RWPE2 (cell line): Measurements from ENCODE around the gene BMS1.
"Not testable (repeated sequence)": the region's sequence is repeated elsewhere in the genome, so short reads cannot be mapped to it uniquely, and the experiment has no call there.

Experiments used
- ATAC-seq: fragments of 200-7000 bp; cut with Tn5 transposase; 3 replicates; pipeline ENCODE4 v1.9.1; 2021; ENCODE audit warnings: low read depth
- DNase-seq: peaks from one replicate; pipeline ENCODE4 v3.0.0-alpha.2; 2020; ENCODE audit warnings: low spot score
- H3K27ac ChIP-seq: fragments of 450-650 bp; 2 replicates; pipeline ENCODE4 v1.5.1; 2017; ENCODE audit warnings: mild to moderate bottlenecking; ENCODE audit not compliant: poor library complexity, severe bottlenecking
- H3K27me3 ChIP-seq: fragments of 250-450 bp; sonication (Bioruptor Pico); 2 replicates; pipeline ENCODE4 v1.5.1; 2021; ENCODE audit warnings: mild to moderate bottlenecking, moderate library complexity; ENCODE audit not compliant: insufficient read depth, poor library complexity, severe bottlenecking
- H3K36me3 ChIP-seq: fragments of 250-450 bp; sonication (Bioruptor Pico); 2 replicates; pipeline ENCODE4 v1.5.1; 2020; ENCODE audit warnings: low read depth, mild to moderate bottlenecking, moderate library complexity
- H3K4me1 ChIP-seq: fragments of 250-450 bp; sonication (Bioruptor Pico); 2 replicates; pipeline ENCODE4 v1.5.1; 2021; ENCODE audit warnings: mild to moderate bottlenecking, moderate library complexity; ENCODE audit not compliant: insufficient read depth, poor library complexity, severe bottlenecking
- H3K4me3 ChIP-seq: fragments of 250-450 bp; sonication (Bioruptor Pico); 2 replicates; pipeline ENCODE4 v1.5.1; 2021; ENCODE audit warnings: mild to moderate bottlenecking, moderate library complexity; ENCODE audit not compliant: severe bottlenecking
- H3K9me3 ChIP-seq: fragments of 250-450 bp; sonication (Bioruptor Pico); 2 replicates; pipeline ENCODE4 v1.5.1; 2021; ENCODE audit warnings: mild to moderate bottlenecking, moderate library complexity; ENCODE audit not compliant: severe bottlenecking
- TF ChIP-seq, protein P1 (sequence below): fragments of 450-650 bp; IDR thresholded peaks from one replicate; pipeline ENCODE4 v1.5.1; 2017; ENCODE audit warnings: mild to moderate bottlenecking, moderate library complexity; ENCODE audit not compliant: poor library complexity, severe bottlenecking

Gene BMS1

GRCh38 chr10:42782446-42783180 lies at the start of gene BMS1:
Gene BMS1 (plus strand): TSS chr10:42782795. CDS start chr10:42784395, 1,600 bp downstream.
- no peaks in the 10 kb centered on the region for H3K9me3 ChIP-seq
- H3K27me3 ChIP-seq: no peaks in the 10 kb centered on the region
- DNase-seq (peak; percentile 89), ATAC-seq (peak; percentile 94)
- H3K36me3 ChIP-seq: peaks cover 35% of the 10 kb centered on the region
- H3K27ac ChIP-seq: peak within 1 kb of the TSS; percentile 67
- peak within 1 kb of the TSS; percentile 81 for H3K4me3 ChIP-seq
- TF ChIP-seq, protein P1, sequence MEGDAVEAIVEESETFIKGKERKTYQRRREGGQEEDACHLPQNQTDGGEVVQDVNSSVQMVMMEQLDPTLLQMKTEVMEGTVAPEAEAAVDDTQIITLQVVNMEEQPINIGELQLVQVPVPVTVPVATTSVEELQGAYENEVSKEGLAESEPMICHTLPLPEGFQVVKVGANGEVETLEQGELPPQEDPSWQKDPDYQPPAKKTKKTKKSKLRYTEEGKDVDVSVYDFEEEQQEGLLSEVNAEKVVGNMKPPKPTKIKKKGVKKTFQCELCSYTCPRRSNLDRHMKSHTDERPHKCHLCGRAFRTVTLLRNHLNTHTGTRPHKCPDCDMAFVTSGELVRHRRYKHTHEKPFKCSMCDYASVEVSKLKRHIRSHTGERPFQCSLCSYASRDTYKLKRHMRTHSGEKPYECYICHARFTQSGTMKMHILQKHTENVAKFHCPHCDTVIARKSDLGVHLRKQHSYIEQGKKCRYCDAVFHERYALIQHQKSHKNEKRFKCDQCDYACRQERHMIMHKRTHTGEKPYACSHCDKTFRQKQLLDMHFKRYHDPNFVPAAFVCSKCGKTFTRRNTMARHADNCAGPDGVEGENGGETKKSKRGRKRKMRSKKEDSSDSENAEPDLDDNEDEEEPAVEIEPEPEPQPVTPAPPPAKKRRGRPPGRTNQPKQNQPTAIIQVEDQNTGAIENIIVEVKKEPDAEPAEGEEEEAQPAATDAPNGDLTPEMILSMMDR: no peak
- H3K4me1 ChIP-seq: peaks cover 5% of the 10 kb centered on the region

GRCh38 chr10:42734536-42734935 lies 48.1 kb upstream of the BMS1 start:
- Histone ChIP-seq H3K4me3 (no peak overlapping the region), H3K27ac (no peak overlapping the region), H3K27me3 (no peaks in the 10 kb centered on the region), H3K36me3 (no peaks in the 10 kb centered on the region), H3K4me1 (no peaks in the 10 kb centered on the region), H3K9me3 (no peaks in the 10 kb centered on the region)
- TF ChIP-seq, protein P1: no peak
- ATAC-seq (no peak), DNase-seq (no peak)

DNA sequence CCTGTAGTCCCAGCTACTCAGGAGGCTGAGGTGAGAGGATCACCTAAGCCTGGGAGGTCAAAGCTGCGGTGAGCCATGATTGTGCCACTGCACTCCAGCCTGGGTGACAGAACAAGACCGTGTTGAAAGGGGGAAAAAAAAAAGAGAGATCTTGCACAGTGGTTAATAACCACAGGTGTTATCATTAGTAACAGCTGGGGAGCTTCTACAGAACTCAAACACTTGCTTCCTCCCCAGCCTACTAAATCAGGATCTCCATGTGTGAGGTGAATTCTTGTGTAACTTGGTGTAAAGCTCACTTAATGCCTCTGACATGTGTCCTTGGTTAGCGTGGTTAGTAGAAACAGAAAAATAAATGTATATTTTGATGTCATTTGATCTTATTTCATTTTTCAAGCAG lies 43.9 kb upstream of the BMS1 start:
- H3K36me3 ChIP-seq: no peaks in the 10 kb centered on the region
- H3K27ac ChIP-seq: no peak overlapping the region
- H3K9me3 ChIP-seq: no peaks in the 10 kb centered on the region
- no peaks in the 10 kb centered on the region for H3K27me3 ChIP-seq
- TF ChIP-seq, protein P1: no peak
- ATAC-seq (no peak), DNase-seq (no peak)
- no peak overlapping the region for H3K4me3 ChIP-seq
- no peaks in the 10 kb centered on the region for H3K4me1 ChIP-seq

- not testable (repeated sequence) for H3K27me3 ChIP-seq, ATAC-seq, H3K9me3 ChIP-seq, H3K4me1 ChIP-seq, DNase-seq, H3K27ac ChIP-seq, H3K36me3 ChIP-seq, H3K4me3 ChIP-seq
These were observed 41.1 kb upstream of the BMS1 start for GRCh38 chr10:42741536-42741935.

DNA sequence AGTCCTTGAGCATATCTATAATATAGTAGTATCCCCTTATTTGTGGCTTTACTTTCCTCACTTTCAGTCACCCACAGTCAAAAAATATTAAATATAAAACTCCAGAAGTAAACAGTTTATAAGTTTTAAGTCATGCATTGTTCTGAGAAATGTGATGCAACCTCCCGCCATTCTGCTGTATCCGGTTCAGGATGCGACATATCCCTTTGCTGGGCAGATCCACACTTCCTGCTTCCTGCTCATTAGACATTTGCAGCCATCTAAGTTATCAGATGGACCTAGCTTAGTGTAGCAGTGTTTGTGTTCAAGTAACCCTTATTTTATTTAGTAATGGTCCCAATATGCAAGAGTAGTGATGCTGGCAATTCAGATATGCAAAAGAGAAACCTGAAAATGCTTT lies 38.9 kb upstream of the BMS1 start:
- DNase-seq (no peak), ATAC-seq (no peak)
- TF ChIP-seq, protein P1: no peak
- no peaks in the 10 kb centered on the region for H3K36me3 ChIP-seq
- no peak overlapping the region for H3K4me3 ChIP-seq
- no peaks in the 10 kb centered on the region for H3K27me3 ChIP-seq
- no peaks in the 10 kb centered on the region for H3K4me1 ChIP-seq
- H3K9me3 ChIP-seq: no peaks in the 10 kb centered on the region
- H3K27ac ChIP-seq: no peak overlapping the region
